GM15510 (cell line): ENCODE data around the gene DNAJB9.

Source experiments
- POLR2A ChIP-seq: IDR thresholded peaks from 3 replicates; pipeline ENCODE4 v1.6.1; 2011; ENCODE audit warnings: borderline replicate concordance; ENCODE audit not compliant: insufficient read length; ENCODE audit errors: extremely low read depth

Gene DNAJB9

DNA sequence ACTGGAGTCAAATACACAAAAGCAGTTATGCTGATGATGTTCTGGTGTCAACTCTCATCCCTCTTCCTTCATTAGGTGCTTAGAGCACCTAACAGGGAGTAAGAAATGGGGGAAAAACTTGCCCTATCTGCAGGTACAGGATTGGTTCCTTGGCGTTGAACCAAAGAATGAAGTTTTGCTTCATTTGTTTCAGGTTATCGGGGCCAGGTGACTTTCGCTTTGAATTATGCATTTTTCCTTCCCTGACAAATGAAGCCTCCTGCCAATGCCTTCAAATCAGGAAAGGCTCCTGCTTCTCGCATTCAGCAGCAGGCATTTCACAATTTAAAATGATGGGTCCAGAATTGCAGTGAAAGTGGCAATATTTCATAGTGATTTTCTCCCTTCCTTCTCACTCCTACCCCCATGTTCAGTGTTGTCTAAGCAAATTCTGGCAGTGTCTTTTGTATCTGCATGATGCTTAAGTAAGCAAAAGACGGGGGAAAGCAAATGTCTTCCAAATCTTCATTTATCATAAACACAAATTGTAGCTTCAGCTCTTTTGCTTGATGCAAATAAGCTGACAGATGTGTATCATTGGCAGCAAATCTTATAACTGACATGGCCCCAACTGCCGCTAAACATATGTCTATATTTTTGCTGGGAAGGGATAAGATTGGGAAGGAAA is 29.4 kb downstream of the DNAJB9 start:
- TF ChIP-seq POLR2A: no peak

DNA sequence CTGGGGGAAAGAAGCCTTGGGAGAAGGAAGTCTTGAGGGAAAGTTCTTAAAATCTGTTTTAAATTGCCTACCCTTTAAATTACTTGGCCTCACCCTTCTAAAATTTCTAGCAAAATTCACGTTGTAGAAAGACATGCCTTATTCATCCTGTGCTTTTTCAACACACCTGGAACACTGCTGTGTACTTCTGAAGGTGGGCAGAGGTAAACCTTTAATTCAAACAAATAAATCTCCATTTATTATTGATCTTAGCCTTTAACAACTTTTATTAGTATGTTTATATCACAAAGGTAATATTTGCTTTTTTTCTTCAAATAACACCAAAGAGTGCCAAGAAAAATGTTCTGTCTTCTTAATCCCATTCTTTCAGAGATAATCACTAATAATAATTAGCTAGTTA is 30.7 kb downstream of the DNAJB9 start:
- no peak for TF ChIP-seq POLR2A

DNA sequence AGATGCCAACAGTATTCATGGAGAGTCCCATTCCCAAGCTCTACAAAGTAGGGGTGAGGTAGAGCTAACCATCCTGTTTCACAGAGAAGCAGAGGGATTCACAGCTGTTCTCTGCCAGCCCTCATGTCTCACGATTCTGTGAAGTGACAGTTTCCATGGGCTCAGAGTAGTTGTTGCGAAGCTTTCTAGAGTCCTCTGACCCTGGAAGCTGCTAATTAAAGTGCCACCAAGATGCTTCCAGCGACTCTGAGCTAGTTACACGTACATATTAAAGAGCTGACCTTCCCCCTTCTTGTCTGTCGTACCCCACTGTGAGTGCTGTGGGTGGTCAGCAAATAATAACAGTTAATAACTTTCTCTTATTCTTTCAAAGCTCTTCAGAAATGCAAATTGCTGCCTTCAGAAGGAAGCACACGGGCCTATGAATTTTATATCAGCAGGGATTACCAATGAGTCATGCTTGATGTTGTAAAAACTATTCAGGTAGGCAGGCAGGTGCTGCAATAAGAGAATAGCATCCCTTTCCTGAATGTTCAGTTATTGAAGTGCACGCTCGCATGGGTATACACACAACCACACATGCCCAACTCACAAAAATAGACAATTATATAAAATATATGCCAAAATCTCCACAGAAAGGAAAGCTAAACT is 34.1 kb downstream of the DNAJB9 start:
- no peak for TF ChIP-seq POLR2A

DNA sequence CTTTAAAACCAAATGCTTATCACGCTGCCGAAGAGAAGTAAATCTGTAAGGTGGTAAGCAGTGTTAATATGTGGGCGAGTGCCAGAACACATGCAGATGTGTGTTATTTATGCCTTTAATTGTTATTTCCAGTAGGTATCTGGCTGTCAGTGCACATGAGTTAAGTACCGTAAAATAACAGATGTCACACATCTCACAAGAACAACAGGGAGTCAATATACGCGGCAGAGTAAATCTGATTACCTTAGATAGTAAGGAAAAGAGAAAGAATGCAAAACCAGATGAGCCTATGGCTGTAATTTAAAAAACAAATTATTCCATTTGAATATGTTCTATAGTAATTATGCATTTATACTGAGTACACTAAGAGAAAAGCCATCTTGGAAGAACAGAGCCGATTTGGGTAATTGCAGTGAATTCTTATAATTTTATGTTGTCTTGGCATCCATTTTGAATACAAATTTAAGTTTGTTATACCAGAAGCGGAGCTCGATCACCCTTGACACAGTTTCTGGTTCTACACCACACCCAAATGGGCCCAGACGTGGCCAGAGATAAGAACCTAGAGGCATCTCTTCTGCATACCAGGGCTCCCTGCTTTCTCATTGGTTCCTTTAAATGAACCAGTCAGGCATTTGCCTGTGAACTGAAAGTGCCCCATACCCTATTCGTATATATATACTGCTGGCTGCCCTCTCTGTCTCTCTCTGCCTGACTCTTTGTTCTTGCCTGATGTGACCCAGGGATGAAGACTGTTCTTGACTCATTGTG is 34.8 kb downstream of the DNAJB9 start:
- no peak for TF ChIP-seq POLR2A

DNA sequence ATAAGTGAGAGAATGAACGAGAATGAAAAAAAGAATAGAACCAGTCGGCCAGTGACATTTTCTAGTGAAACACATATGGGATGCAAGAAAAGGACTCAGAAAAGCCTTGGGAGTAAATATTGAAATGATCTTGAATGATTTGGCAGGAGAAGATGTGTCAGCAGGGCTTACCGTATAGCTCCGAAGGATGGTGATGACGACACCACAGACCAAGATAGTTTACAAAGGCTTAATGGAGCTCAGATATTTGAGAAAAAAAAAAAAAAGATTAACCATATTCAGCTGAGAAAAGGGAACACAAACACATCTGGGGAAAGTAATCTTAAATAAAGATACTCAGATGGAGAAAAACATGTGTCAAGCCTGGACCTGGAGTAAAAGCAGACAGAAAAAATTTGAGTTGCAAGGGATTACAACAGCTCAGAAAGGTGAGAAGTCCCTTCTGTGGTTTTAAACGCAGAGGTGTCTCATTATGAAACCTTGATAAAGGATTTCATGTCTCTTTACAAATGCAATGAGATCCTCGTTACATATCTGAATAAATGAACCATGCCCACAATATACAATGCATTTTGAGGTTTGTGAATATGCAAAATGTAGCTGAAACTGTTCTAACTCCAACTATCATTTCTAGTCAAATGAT is 36.0 kb downstream of the DNAJB9 start:
- TF ChIP-seq POLR2A: no peak

DNA sequence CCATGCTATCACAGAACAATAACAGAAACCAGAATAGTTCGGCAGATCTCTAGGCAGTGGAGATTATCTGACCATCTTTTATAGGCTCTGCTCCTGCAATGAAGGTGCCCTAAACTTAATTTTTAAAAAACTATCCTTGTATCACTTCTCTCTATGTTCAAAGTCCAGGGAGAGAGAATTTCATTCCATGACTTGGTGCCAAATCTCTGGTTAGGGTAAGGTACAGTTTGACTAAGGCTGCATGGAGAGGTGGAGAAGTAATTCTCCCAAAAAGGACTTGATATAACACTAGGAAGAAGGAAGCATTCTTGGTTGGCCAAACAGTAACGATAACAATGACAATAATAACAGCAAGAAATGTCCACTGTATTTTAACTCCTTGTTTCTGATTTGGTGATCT is 40.0 kb downstream of the DNAJB9 start:
- no peak for TF ChIP-seq POLR2A

DNA sequence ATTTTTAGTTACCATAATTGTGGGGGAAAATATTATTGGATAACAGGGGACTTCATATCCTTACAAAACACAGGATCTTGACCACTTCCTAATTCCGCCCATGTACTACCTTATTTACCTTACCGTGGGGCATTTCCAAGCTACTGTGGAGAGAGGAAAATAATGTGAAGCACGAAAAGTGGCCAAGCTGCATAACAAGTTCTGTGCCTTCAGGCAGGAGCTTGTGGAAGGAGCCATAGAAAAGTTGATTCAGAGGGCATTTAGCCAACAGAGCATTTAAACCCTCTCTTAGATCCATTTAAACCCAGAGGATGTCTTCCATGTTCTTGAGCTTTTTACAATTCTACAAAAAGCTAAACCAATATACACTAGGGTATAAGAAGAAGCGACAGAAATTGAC is 41.6 kb downstream of the DNAJB9 start:
- TF ChIP-seq POLR2A: no peak

DNA sequence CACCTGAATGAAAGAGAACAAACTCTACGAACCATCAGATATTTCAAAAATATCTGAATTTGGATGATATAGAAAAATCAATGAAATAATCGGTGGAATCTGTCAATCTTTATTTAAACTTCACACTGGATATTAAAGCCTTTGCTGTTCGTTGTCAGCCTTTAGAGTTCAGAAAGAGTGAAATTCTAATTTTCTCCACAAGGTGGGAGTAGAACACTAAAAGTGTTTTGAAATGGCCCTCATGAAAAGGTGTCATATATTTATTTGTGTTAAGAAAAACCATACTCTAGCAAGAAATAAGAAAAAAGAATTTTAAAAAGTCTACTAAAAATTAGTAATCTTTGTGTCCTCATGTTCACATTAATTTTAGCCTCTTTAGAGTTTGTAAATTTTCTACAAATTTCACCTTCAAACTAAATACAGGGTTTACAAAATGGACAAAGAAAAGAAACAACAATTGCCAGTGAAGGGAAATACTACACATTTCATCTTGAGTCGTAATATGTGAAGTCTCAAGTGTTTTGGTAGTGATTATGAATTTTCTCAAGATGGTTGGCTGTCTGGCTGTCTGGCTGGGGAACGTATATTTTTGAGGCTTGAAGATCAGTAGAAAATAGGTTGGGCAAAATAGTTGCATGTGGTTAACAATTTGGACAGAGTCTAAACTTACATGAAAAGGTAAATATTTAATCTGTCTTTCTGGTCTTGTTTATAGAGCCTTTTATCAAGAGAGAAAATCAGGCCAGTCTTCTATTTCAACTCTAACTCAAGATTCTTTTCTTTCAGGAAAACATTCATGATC is 43.7 kb downstream of the DNAJB9 start:
- TF ChIP-seq POLR2A: no peak

DNA sequence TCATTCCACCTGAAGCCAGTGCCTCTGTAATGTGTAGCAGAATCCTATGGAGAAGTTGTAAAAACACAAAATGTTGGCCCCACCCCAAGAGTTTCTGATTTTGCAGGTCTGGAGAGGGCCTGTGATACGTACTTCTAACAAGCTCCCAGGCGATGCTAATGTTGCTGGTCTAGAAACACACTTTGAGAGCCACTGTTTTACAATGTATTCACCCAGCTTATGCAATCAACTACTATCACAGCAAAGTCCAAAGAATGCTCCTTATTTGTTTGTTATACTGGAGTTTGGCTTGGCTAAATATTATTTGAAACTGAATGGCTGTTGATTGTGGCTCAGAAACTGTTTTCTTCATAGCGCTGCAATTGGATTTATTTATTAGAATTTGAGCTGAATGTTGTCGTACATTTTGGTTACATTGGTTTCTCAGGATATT is 44.3 kb downstream of the DNAJB9 start:
- TF ChIP-seq POLR2A: no peak

DNA sequence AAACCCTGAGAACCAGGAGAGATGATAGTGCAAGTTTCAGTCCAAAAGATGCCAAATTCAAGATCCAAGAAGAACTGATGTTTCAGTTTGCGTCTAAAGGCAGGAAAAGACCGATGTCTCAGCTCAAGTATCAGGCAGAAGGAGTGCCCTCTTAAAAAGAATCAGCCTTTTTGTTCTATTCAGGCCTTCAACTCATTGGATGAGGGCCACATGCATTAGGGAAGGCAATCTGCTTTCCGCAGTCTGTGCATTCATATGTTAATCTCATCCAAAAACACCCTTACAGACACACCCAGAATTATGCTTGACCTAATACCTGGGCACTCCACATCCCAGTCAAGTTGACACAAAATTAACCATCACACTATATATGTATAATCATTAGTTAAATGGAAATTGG is 45.2 kb downstream of the DNAJB9 start:
- TF ChIP-seq POLR2A: no peak

DNA sequence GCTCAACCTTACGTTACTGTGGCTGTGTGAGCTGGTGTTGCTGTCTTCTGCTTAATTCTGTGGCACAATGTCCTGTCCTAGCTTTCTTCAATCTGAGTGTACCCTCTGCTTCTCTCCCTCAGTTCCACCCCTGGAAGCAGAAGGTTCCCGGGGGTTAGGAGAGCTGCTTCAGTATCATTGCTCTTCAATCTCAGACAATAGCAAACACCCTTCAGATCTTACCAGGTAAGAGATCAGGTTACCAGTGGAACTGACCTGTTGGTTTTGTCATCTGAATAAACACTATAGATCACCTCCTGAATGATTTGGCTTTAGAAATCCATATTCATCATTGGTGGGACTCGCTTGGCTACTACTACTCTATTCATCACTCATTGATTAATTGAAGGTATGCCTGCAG is 48.4 kb downstream of the DNAJB9 start:
- no peak for TF ChIP-seq POLR2A

DNA sequence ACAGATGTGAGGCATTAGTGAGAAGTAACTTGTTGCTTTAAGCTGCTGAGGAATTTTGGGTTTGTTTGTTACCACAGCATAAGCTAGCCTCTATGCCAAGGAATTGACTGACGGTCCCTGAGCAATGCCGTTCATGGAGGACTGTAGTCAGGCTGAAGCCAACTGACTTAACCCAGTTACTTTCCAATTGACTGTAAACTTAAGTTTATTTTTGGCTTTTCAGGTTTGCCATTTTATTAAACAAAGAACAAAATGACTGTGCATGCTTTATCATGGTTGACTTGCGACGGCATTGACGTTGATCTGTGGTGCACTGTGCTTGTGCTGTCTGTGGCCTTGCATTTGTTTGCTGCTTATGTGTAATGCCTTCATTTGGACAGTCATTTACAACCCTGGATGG is 53.5 kb downstream of the DNAJB9 start:
- no peak for TF ChIP-seq POLR2A
